Skeletal muscle tissue (tissue), 4 donors: Measurements from ENCODE around the gene ZMYM3. TPM values are rescaled to one million over a fixed set of nuclear protein-coding genes. Genes with fewer than 3 reads are reported as not detected.

ENCODE experiments used
- H3K27ac ChIP-seq: one replicate; pipeline ENCODE4 v1.7.0; 2013; ENCODE audit warnings: mild to moderate bottlenecking, low read depth, low read length, inconsistent platforms
- H3K27me3 ChIP-seq, 3 donors: one replicate each; pipeline ENCODE4 v1.7.0; 2013; ENCODE audit warnings: low read length in 3 of 3; ENCODE audit not compliant: control insufficient read depth in 3 of 3, insufficient read depth in 3 of 3
- H3K36me3 ChIP-seq, 3 donors: one replicate each; pipeline ENCODE4 v1.7.0; 2013; ENCODE audit warnings: low read length in 3 of 3; ENCODE audit not compliant: control insufficient read depth in 3 of 3, insufficient read depth in 3 of 3
- H3K4me1 ChIP-seq, 3 donors: one replicate each; pipeline ENCODE4 v1.7.0; 2013; ENCODE audit warnings: low read length in 3 of 3, mild to moderate bottlenecking in 3 of 3; ENCODE audit not compliant: control insufficient read depth in 3 of 3, insufficient read depth in 3 of 3
- H3K4me3 ChIP-seq, 3 donors: one replicate each; pipeline ENCODE4 v1.7.0; 2013; ENCODE audit warnings: low read length in 3 of 3
- H3K9ac ChIP-seq, 3 donors: one replicate each; pipeline ENCODE4 v1.7.0; 2013; ENCODE audit warnings: low read length in 3 of 3, mild to moderate bottlenecking in 3 of 3, moderate library complexity in 2 of 3, low read depth in 1 of 3
- H3K9me3 ChIP-seq, 3 donors: one replicate each; pipeline ENCODE4 v1.7.0; 2013; ENCODE audit warnings: low read length in 3 of 3; ENCODE audit not compliant: control insufficient read depth in 3 of 3
- total RNA-seq: library from RNA; depleted of rRNA; stranded (reverse); fragments of >200 nt; gene quantifications from one replicate; pipeline ENCODE4 v1.2.3, GENCODE V29; 2014
- donor health status: Osteomylitis.

Gene ZMYM3
- total RNA-seq, 1 donor from 2014 or later, result 9.4 TPM

- Histone ChIP-seq H3K9ac (peak overlapping the region; percentile 83 to 88 (median 83)), H3K27ac (peak overlapping the region; percentile 85), H3K27me3 (no peaks in the 10 kb centered on the region), H3K9me3 (no peaks in the 10 kb centered on the region), H3K36me3 (peaks cover 3 to 18% (median 8%) of the 10 kb centered on the region in 3 donors), H3K4me1 (peaks cover 9 to 16% (median 11%) of the 10 kb centered on the region in 3 donors), H3K4me3 (peak overlapping the region; percentile 80 to 85 (median 84))
These were observed 468 bp downstream of the ZMYM3 start for GRCh38 chrX:71253253-71254091.

GRCh38 chrX:71252221-71252620, 1.7 kb downstream of the ZMYM3 start:
- H3K36me3 ChIP-seq, result peaks cover 10 to 31% (median 15%) of the 10 kb centered on the region in 3 donors
- peaks cover 9 to 16% (median 11%) of the 10 kb centered on the region in 3 donors for H3K4me1 ChIP-seq
- H3K9me3 ChIP-seq, result no peaks in the 10 kb centered on the region
- H3K9ac ChIP-seq, result no peak overlapping the region
- no peaks in the 10 kb centered on the region for H3K27me3 ChIP-seq
- H3K4me3 ChIP-seq, result no peak overlapping the region
- no peak overlapping the region for H3K27ac ChIP-seq

- Histone ChIP-seq H3K27ac (no peak overlapping the region), H3K4me1 (peaks cover 9 to 16% (median 11%) of the 10 kb centered on the region in 3 donors), H3K4me3 (no peak overlapping the region), H3K27me3 (no peaks in the 10 kb centered on the region), H3K9me3 (no peaks in the 10 kb centered on the region), H3K36me3 (peaks cover 12 to 37% (median 19%) of the 10 kb centered on the region in 3 donors), H3K9ac (no peak overlapping the region)
These were observed 2.4 kb downstream of the ZMYM3 start for GRCh38 chrX:71251466-71251973.

DNA sequence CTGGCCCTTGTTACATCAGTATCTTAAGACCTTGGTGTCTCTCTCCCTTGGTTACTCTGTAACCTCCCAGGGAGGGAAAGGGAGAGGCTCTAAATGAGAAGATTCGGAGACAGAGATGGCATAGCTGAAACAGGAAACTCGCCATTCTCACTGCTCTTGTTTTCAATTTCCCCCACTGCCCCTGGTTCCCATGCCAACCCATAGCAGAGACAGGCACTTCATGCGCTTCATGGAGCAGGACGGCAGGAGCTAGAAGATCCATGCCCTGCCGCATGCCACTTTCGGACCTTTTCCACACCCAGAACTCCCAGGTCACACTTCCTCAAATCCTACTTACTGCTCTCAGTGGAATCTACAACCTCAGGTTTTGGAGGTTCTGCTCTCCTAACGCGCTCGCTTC, 3.1 kb downstream of the ZMYM3 start:
- peaks cover 12 to 42% (median 22%) of the 10 kb centered on the region in 3 donors for H3K36me3 ChIP-seq
- no peaks in the 10 kb centered on the region for H3K9me3 ChIP-seq
- no peaks in the 10 kb centered on the region for H3K27me3 ChIP-seq
- peaks cover 9 to 16% (median 11%) of the 10 kb centered on the region in 3 donors for H3K4me1 ChIP-seq
- H3K4me3 ChIP-seq, result no peak overlapping the region
- no peak overlapping the region for H3K27ac ChIP-seq
- no peak overlapping the region for H3K9ac ChIP-seq

DNA sequence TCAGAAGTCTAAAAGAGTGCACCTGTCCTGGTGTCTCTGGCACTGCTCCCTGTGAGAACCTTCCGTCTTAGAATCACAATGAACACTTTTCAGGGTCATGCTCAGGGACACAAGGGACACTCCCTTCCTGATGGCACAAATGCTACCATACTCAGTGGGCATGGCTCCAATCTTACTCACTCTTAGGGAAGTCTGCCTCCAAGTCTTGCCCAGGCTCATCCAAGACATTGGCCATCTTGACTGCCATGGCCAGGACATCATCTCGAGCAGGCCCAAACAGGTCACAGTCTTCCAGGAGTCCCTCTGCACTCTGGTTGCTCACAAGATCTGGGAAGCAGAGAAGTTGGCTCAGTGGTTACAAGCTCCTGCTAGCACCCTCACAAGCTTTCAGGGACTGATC, 8.8 kb downstream of the ZMYM3 start:
- no peaks in the 10 kb centered on the region for H3K9me3 ChIP-seq
- no peak overlapping the region for H3K9ac ChIP-seq
- H3K4me1 ChIP-seq, result no peaks in the 10 kb centered on the region
- H3K27me3 ChIP-seq, result no peaks in the 10 kb centered on the region
- H3K27ac ChIP-seq, result no peak overlapping the region
- peaks cover 30 to 89% (median 62%) of the 10 kb centered on the region in 3 donors for H3K36me3 ChIP-seq
- no peak overlapping the region for H3K4me3 ChIP-seq

- H3K27ac ChIP-seq, result no peak overlapping the region
- no peaks in the 10 kb centered on the region for H3K27me3 ChIP-seq
- no peak overlapping the region for H3K4me3 ChIP-seq
- H3K36me3 ChIP-seq, result peaks cover 30 to 86% (median 62%) of the 10 kb centered on the region in 3 donors
- no peaks in the 10 kb centered on the region for H3K9me3 ChIP-seq
- H3K9ac ChIP-seq, result no peak overlapping the region
- no peaks in the 10 kb centered on the region for H3K4me1 ChIP-seq
These were observed 9.4 kb downstream of the ZMYM3 start for GRCh38 chrX:71244359-71245128.

GRCh38 chrX:71241301-71241700, 12.6 kb downstream of the ZMYM3 start:
- Histone ChIP-seq H3K27ac (no peak overlapping the region), H3K9ac (no peak overlapping the region), H3K27me3 (no peaks in the 10 kb centered on the region), H3K4me3 (no peak overlapping the region), H3K9me3 (no peaks in the 10 kb centered on the region), H3K4me1 (no peaks in the 10 kb centered on the region), H3K36me3 (peaks cover 22 to 56% (median 48%) of the 10 kb centered on the region in 3 donors)

DNA sequence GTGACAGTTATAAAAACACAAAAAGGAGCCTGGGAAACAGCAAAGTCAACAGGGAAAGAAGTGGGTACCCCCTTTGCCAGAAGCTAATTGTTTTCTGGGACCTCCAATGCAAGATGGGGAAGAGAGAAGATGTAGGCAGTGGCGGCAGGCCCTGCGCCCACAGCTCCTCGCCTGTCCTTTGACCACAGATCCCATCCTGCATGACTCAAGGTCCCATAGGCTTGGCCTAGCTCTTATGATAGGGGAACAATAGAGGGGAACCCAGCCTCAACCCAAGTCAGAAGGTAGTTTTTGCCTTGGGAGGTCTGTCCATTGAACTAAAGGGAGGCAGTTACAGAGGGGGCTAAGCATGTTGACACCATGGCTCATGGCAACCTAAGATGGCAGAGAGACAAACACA, 14.2 kb downstream of the ZMYM3 start:
- no peaks in the 10 kb centered on the region for H3K9me3 ChIP-seq
- no peak overlapping the region for H3K9ac ChIP-seq
- H3K4me1 ChIP-seq, result no peaks in the 10 kb centered on the region
- no peak overlapping the region for H3K4me3 ChIP-seq
- H3K36me3 ChIP-seq, result peaks cover 14 to 43% (median 35%) of the 10 kb centered on the region in 3 donors
- no peaks in the 10 kb centered on the region for H3K27me3 ChIP-seq
- H3K27ac ChIP-seq, result no peak overlapping the region

GRCh38 chrX:71236836-71237235, 17.1 kb downstream of the ZMYM3 start:
- no peaks in the 10 kb centered on the region for H3K27me3 ChIP-seq
- H3K9me3 ChIP-seq, result no peaks in the 10 kb centered on the region
- H3K27ac ChIP-seq, result no peak overlapping the region
- no peak overlapping the region for H3K9ac ChIP-seq
- no peak overlapping the region for H3K4me3 ChIP-seq
- no peaks in the 10 kb centered on the region for H3K4me1 ChIP-seq
- peaks cover 5 to 15% (median 10%) of the 10 kb centered on the region in 3 donors for H3K36me3 ChIP-seq
